ENCODE measurements around the gene MTCL3.

Gene MTCL3

DNA sequence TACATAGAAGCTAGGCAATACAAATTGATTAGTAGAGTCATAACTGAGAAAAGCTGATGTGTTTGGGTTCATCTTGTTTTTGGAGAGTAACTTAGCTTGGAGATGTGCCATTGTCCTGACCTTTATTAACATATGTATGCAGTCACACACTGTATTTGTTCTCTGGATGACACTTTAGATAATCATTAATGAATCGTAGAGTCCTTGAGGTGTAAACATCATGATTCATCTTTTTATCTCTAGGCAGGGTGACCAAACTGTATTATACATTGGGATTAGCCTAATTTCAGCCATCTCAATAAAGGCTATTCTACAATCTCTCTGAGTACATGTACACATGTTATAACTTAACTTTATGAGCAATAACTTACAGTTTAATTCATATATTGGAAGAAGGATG, 3.6 kb upstream of the MTCL3 start:
- H3K4me1 ChIP-seq (ENCODE audit: control extremely low read depth in 1 of 4, control insufficient read depth in 4 of 4, insufficient read depth in 4 of 4, low read length in 3 of 4), result peaks cover 0 to 2% (median 0%) of the 10 kb centered on the region in 4 experiments
- peaks cover 0 to 1% (median 0%) of the 10 kb centered on the region in 5 experiments for H3K9me3 ChIP-seq (ENCODE audit: control extremely low read depth in 1 of 5, control insufficient read depth in 4 of 5, insufficient read depth in 2 of 5, low read depth in 1 of 5, low read length in 4 of 5)
- ChIA-PET CTCF (no interaction called here), POLR2A (no interaction called here)
- no peaks in the 10 kb centered on the region for H3K36me3 ChIP-seq (ENCODE audit: control insufficient read depth in 4 of 4, insufficient read depth in 4 of 4, low read length in 3 of 4)
- no peak overlapping the region for H3K4me3 ChIP-seq (ENCODE audit: control insufficient read depth in 1 of 7, extremely low read depth in 1 of 7, insufficient read depth in 4 of 7, low read depth in 2 of 7, low read length in 6 of 7)
- peaks cover 14 to 58% (median 30%) of the 10 kb centered on the region in 5 experiments for H3K27me3 ChIP-seq (replicated peaks in 2 of 5; ENCODE audit: control insufficient read depth in 4 of 5, insufficient read depth in 5 of 5, low read length in 4 of 5)
- DNase-seq, result no peak
- H3K27ac ChIP-seq (ENCODE audit: insufficient read depth in 1 of 2, low read depth in 1 of 2, low read length in 2 of 2, poor library complexity in 1 of 2, severe bottlenecking in 2 of 2), result no peak overlapping the region
- no CpG with 5 or more reads among the region's 1 CpG for WGBS (ENCODE audit: insufficient coverage)

DNA sequence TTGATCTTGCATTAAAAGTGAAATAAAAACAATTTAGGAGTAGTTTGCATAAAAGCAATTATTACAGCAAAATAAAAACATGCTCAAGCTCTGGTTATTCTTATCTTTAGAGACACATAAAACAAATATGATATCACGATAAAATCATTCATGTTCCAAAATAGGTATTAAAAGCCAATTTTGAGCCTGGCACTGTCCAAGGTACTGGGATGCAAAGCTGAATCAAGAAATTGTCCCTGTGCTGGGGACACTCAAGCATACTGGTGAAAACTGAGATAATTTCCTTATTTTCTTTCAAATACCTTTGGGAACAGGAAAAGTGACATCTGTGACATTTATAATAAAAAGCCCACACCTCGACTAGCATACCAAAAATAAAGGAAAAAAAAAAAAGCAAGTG, 931 bp upstream of the MTCL3 start:
- Histone ChIP-seq H3K4me1 (ENCODE audit: control extremely low read depth in 1 of 4, control insufficient read depth in 4 of 4, insufficient read depth in 4 of 4, low read length in 3 of 4) (peaks cover 6 to 16% (median 15%) of the 10 kb centered on the region in 4 experiments), H3K27me3 (replicated peaks in 2 of 5; ENCODE audit: control insufficient read depth in 4 of 5, insufficient read depth in 5 of 5, low read length in 4 of 5) (peaks cover 19 to 75% (median 33%) of the 10 kb centered on the region in 5 experiments), H3K36me3 (ENCODE audit: control insufficient read depth in 4 of 4, insufficient read depth in 4 of 4, low read length in 3 of 4) (no peaks in the 10 kb centered on the region), H3K4me3 (ENCODE audit: control insufficient read depth in 1 of 7, extremely low read depth in 1 of 7, insufficient read depth in 4 of 7, low read depth in 2 of 7, low read length in 6 of 7) (no peak overlapping the region), H3K9me3 (ENCODE audit: control extremely low read depth in 1 of 5, control insufficient read depth in 4 of 5, insufficient read depth in 2 of 5, low read depth in 1 of 5, low read length in 4 of 5) (peaks cover 0 to 1% (median 0%) of the 10 kb centered on the region in 5 experiments), H3K27ac (ENCODE audit: insufficient read depth in 1 of 2, low read depth in 1 of 2, low read length in 2 of 2, poor library complexity in 1 of 2, severe bottlenecking in 2 of 2) (no peak overlapping the region)
- ChIA-PET POLR2A (no interaction called here), CTCF (interaction anchor here (1.3 kb wide), 1 partner anchor 11 kb away, joined by 4 read pairs; no protein-coding TSS in a partner anchor)
- WGBS (ENCODE audit: insufficient coverage), result no CpG with 5 or more reads among the region's 2 CpGs
- peak; percentile 22 to 49 (median 48) for DNase-seq

GRCh38 chr6:127519469-127519785, 292 bp upstream of the MTCL3 start:
- Histone ChIP-seq H3K27me3 (replicated peaks in 2 of 5; ENCODE audit: control insufficient read depth in 4 of 5, insufficient read depth in 5 of 5, low read length in 4 of 5) (peaks cover 25 to 82% (median 34%) of the 10 kb centered on the region in 5 experiments), H3K4me1 (ENCODE audit: control extremely low read depth in 1 of 4, control insufficient read depth in 4 of 4, insufficient read depth in 4 of 4, low read length in 3 of 4) (peaks cover 9 to 22% (median 19%) of the 10 kb centered on the region in 4 experiments), H3K4me3 (ENCODE audit: control insufficient read depth in 1 of 7, extremely low read depth in 1 of 7, insufficient read depth in 4 of 7, low read depth in 2 of 7, low read length in 6 of 7) (no peak overlapping the region), H3K9me3 (ENCODE audit: control extremely low read depth in 1 of 5, control insufficient read depth in 4 of 5, insufficient read depth in 2 of 5, low read depth in 1 of 5, low read length in 4 of 5) (peaks cover 0 to 1% (median 0%) of the 10 kb centered on the region in 5 experiments), H3K36me3 (ENCODE audit: control insufficient read depth in 4 of 4, insufficient read depth in 4 of 4, low read length in 3 of 4) (no peaks in the 10 kb centered on the region), H3K27ac (ENCODE audit: insufficient read depth in 1 of 2, low read depth in 1 of 2, low read length in 2 of 2, poor library complexity in 1 of 2, severe bottlenecking in 2 of 2) (no peak overlapping the region)
- 6% methylated on average over 8 of the region's 10 CpGs for WGBS (ENCODE audit: insufficient coverage)
- ChIA-PET CTCF (interaction anchor here (1.2 to 1.3 kb wide), 2 partner anchors 10 to 19 kb away, joined by 4 to 5 read pairs; no protein-coding TSS in a partner anchor), POLR2A (no interaction called here)
- DNase-seq, result no peak

DNA sequence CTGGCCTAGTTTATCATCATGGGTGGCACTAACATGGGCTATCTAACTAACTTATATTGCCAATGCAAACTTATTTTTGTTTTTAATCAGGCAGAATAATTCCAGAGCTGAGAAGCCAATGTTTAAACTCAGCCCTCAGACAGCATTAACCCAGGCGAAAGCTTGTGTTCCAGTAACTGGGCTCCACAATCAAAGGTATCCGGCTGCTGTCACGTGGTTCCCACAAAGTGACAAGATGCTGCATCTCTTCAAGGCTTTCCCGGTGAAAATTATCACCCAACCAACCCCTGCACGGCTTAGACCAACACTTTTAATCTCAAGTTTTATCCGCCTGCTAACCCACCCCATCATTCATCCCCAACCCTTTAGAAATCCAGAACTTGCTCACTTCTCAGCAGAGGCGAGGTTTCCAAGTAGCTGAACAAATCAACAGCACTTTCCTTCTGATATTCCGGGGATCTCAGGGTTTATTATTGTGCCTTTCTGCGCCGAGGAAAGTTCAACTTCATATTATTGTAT, 885 bp downstream of the MTCL3 start:
- H3K9me3 ChIP-seq (ENCODE audit: control extremely low read depth in 1 of 5, control insufficient read depth in 4 of 5, insufficient read depth in 2 of 5, low read depth in 1 of 5, low read length in 4 of 5), result peaks cover 0 to 1% (median 0%) of the 10 kb centered on the region in 5 experiments
- CTCF ChIA-PET, result interaction anchor here (0.5 to 2.8 kb wide), 3 partner anchors 10 to 852 kb away, joined by 3 to 9 read pairs (median 5); no protein-coding TSS in a partner anchor
- peaks cover 34 to 82% (median 39%) of the 10 kb centered on the region in 5 experiments for H3K27me3 ChIP-seq (replicated peaks in 2 of 5; ENCODE audit: control insufficient read depth in 4 of 5, insufficient read depth in 5 of 5, low read length in 4 of 5)
- H3K36me3 ChIP-seq (ENCODE audit: control insufficient read depth in 4 of 4, insufficient read depth in 4 of 4, low read length in 3 of 4), result no peaks in the 10 kb centered on the region
- peaks cover 9 to 22% (median 19%) of the 10 kb centered on the region in 4 experiments for H3K4me1 ChIP-seq (ENCODE audit: control extremely low read depth in 1 of 4, control insufficient read depth in 4 of 4, insufficient read depth in 4 of 4, low read length in 3 of 4)
- DNase-seq, result no peak
- POLR2A ChIA-PET, result no interaction called here
- no peak overlapping the region for H3K27ac ChIP-seq (ENCODE audit: insufficient read depth in 1 of 2, low read depth in 1 of 2, low read length in 2 of 2, poor library complexity in 1 of 2, severe bottlenecking in 2 of 2)
- WGBS (ENCODE audit: insufficient coverage), result 19% methylated on average over 10 of the region's 10 CpGs
- H3K4me3 ChIP-seq (ENCODE audit: control insufficient read depth in 1 of 7, extremely low read depth in 1 of 7, insufficient read depth in 4 of 7, low read depth in 2 of 7, low read length in 6 of 7), result no peak overlapping the region

DNA sequence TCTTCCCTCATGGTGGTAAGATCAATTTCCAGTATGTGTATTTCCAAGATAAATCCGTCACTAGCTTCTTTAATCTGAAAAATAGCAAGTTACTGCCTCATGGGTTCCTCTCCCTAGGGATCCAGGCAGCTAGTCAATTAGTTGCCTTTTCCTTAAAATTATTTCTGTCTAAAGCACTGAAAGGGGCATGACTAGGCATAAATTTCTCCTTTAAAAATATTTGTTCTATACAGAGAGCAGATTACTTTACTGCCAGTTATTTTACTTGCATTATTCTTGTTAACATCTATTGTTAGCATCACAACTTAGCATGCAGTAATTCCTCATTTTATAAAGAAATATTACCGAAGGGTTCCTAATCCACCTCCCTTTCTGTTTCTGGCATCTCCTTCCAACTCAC, 1.4 kb downstream of the MTCL3 start:
- H3K4me1 ChIP-seq (ENCODE audit: control extremely low read depth in 1 of 4, control insufficient read depth in 4 of 4, insufficient read depth in 4 of 4, low read length in 3 of 4), result peaks cover 9 to 22% (median 19%) of the 10 kb centered on the region in 4 experiments
- DNase-seq, result no peak
- WGBS (ENCODE audit: insufficient coverage), result 59% methylated on average over 2 of the region's 2 CpGs
- H3K9me3 ChIP-seq (ENCODE audit: control extremely low read depth in 1 of 5, control insufficient read depth in 4 of 5, insufficient read depth in 2 of 5, low read depth in 1 of 5, low read length in 4 of 5), result peaks cover 0 to 1% (median 0%) of the 10 kb centered on the region in 5 experiments
- ChIA-PET CTCF (interaction anchor here (1.1 to 2.8 kb wide), 3 partner anchors 11 to 52 kb away, joined by 4 to 12 read pairs (median 9); no protein-coding TSS in a partner anchor), POLR2A (no interaction called here)
- H3K27ac ChIP-seq (ENCODE audit: insufficient read depth in 1 of 2, low read depth in 1 of 2, low read length in 2 of 2, poor library complexity in 1 of 2, severe bottlenecking in 2 of 2), result no peak overlapping the region
- H3K4me3 ChIP-seq (ENCODE audit: control insufficient read depth in 1 of 7, extremely low read depth in 1 of 7, insufficient read depth in 4 of 7, low read depth in 2 of 7, low read length in 6 of 7), result no peak overlapping the region
- H3K36me3 ChIP-seq (ENCODE audit: control insufficient read depth in 4 of 4, insufficient read depth in 4 of 4, low read length in 3 of 4), result no peaks in the 10 kb centered on the region
- H3K27me3 ChIP-seq (replicated peaks in 2 of 5; ENCODE audit: control insufficient read depth in 4 of 5, insufficient read depth in 5 of 5, low read length in 4 of 5), result peaks cover 34 to 79% (median 37%) of the 10 kb centered on the region in 5 experiments

DNA sequence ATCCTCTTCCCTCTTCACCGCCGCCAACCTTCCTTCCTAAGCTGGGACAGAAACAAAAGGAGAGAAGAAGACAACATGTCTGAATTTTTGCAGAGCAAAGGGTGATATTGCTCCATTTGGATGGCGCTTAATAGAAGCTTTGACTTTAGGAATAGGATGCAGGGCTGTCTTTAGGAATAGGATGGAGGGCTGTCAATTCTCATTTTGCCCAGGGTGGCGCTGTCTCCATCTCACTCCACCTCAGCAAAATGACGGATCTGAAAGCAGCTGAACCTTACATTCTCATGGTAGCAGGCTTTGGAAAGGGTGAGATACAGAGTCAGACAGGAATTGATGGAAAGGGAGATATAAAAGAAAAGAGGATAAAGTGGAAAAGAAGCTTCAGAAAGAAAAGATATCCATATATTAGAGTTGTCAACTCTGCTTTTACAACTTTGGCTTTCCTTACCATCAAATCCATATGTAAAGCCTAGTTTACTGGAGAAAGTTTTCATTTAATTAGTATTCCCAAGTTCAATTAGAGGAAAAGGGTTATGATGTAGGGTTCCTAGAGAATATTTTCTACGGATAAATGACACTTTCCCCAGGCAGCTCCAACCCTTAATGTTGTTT, 2.4 kb downstream of the MTCL3 start:
- 0% methylated on average over 3 of the region's 6 CpGs for WGBS (ENCODE audit: insufficient coverage)
- peaks cover 30 to 76% (median 39%) of the 10 kb centered on the region in 5 experiments for H3K27me3 ChIP-seq (replicated peaks in 2 of 5; ENCODE audit: control insufficient read depth in 4 of 5, insufficient read depth in 5 of 5, low read length in 4 of 5)
- peak; percentile 25 to 61 (median 60) for DNase-seq
- POLR2A ChIA-PET, result no interaction called here
- peak overlapping the region in 6 of 7 experiments; percentile 47 to 74 (median 69) for H3K4me3 ChIP-seq (ENCODE audit: control insufficient read depth in 1 of 7, extremely low read depth in 1 of 7, insufficient read depth in 4 of 7, low read depth in 2 of 7, low read length in 6 of 7)
- CTCF ChIA-PET, result interaction anchor here (1.1 to 2.8 kb wide), 6 partner anchors 11 to 174 kb away, joined by 3 to 12 read pairs (median 4); no protein-coding TSS in a partner anchor
- no peak overlapping the region for H3K27ac ChIP-seq (ENCODE audit: insufficient read depth in 1 of 2, low read depth in 1 of 2, low read length in 2 of 2, poor library complexity in 1 of 2, severe bottlenecking in 2 of 2)
- no peaks in the 10 kb centered on the region for H3K36me3 ChIP-seq (ENCODE audit: control insufficient read depth in 4 of 4, insufficient read depth in 4 of 4, low read length in 3 of 4)
- H3K4me1 ChIP-seq (ENCODE audit: control extremely low read depth in 1 of 4, control insufficient read depth in 4 of 4, insufficient read depth in 4 of 4, low read length in 3 of 4), result peaks cover 9 to 22% (median 19%) of the 10 kb centered on the region in 4 experiments
- H3K9me3 ChIP-seq (ENCODE audit: control extremely low read depth in 1 of 5, control insufficient read depth in 4 of 5, insufficient read depth in 2 of 5, low read depth in 1 of 5, low read length in 4 of 5), result peaks cover 0 to 1% (median 0%) of the 10 kb centered on the region in 5 experiments

Data from common myeloid progenitor, CD34-positive (primary cell).